HEK293T (cell line): ENCODE measurements around the gene PRR30.

ENCODE experiments used
- CTCF ChIA-PET: fragments of 350-600 bp; formaldehyde crosslinking; extraction: SDS; loops from one replicate; lab custom pipeline; 2021; ENCODE audit warnings: antibody characterized with exemption, inconsistent platforms; lab: Yijun Ruan, JAX
- POLR2A ChIA-PET: fragments of 350-600 bp; formaldehyde crosslinking; extraction: SDS; loops from one replicate; lab custom pipeline; 2020; ENCODE audit warnings: antibody characterized with exemption, inconsistent platforms; lab: Yijun Ruan, JAX
- DNase-seq: peaks from one replicate; pipeline ENCODE4 v3.0.0; 2012; ENCODE audit warnings: mixed read lengths; ENCODE audit errors: extremely low spot score
- ARNT ChIP-seq: fragments of 450-650 bp; IDR thresholded peaks from 2 replicates; pipeline ENCODE4 v1.6.1; 2017; ENCODE audit warnings: mild to moderate bottlenecking
- BHLHE40 ChIP-seq: fragments of 450-650 bp; IDR thresholded peaks from 2 replicates; pipeline ENCODE4 v1.6.1; 2016; ENCODE audit warnings: mild to moderate bottlenecking, moderate library complexity, borderline replicate concordance
- CTBP1 ChIP-seq: fragments of 450-650 bp; IDR thresholded peaks from 2 replicates; pipeline ENCODE4 v1.6.1; 2016; ENCODE audit warnings: borderline replicate concordance
- ELF4 ChIP-seq: fragments of 450-650 bp; IDR thresholded peaks from 2 replicates; pipeline ENCODE4 v1.6.1; 2017; ENCODE audit warnings: antibody characterized with exemption
- FOXA1 ChIP-seq: fragments of 450-650 bp; IDR thresholded peaks from 2 replicates; pipeline ENCODE4 v1.6.1; 2016; ENCODE audit warnings: mild to moderate bottlenecking
- FOXK2 ChIP-seq: fragments of 450-650 bp; IDR thresholded peaks from 2 replicates; pipeline ENCODE4 v1.6.1; 2016; ENCODE audit warnings: mild to moderate bottlenecking
- FOXM1 ChIP-seq: fragments of 450-650 bp; IDR thresholded peaks from 2 replicates; pipeline ENCODE4 v1.6.1; 2017; ENCODE audit warnings: mild to moderate bottlenecking, borderline replicate concordance
- HDGF ChIP-seq: fragments of 450-650 bp; IDR thresholded peaks from 2 replicates; pipeline ENCODE4 v1.6.1; 2017; ENCODE audit warnings: antibody characterized with exemption, borderline replicate concordance
- L3MBTL2 ChIP-seq: fragments of 450-650 bp; conservative IDR thresholded peaks from 2 replicates; pipeline ENCODE4 v1.6.1; 2016; ENCODE audit warnings: mild to moderate bottlenecking
- LEF1 ChIP-seq: fragments of 450-650 bp; IDR thresholded peaks from 2 replicates; pipeline ENCODE4 v1.6.1; 2017; ENCODE audit warnings: mild to moderate bottlenecking, borderline replicate concordance
- NFRKB ChIP-seq: fragments of 450-650 bp; IDR thresholded peaks from 2 replicates; pipeline ENCODE4 v1.6.1; 2016; ENCODE audit warnings: mild to moderate bottlenecking, moderate library complexity
- SP1 ChIP-seq: fragments of 450-650 bp; IDR thresholded peaks from 2 replicates; pipeline ENCODE4 v1.6.1; 2017
- SUZ12 ChIP-seq: fragments of 450-650 bp; IDR thresholded peaks from 2 replicates; pipeline ENCODE4 v1.6.1; 2016; ENCODE audit warnings: mild to moderate bottlenecking
- TARDBP ChIP-seq: fragments of 450-650 bp; IDR thresholded peaks from 2 replicates; pipeline ENCODE4 v1.6.1; 2016
- ZNF384 ChIP-seq: fragments of 450-650 bp; IDR thresholded peaks from 2 replicates; pipeline ENCODE4 v1.6.1; 2016
- TF ChIP-seq, protein P1 (sequence below): fragments of 450-650 bp; IDR thresholded peaks from 2 replicates; pipeline ENCODE4 v1.6.1; 2016

Gene PRR30

DNA sequence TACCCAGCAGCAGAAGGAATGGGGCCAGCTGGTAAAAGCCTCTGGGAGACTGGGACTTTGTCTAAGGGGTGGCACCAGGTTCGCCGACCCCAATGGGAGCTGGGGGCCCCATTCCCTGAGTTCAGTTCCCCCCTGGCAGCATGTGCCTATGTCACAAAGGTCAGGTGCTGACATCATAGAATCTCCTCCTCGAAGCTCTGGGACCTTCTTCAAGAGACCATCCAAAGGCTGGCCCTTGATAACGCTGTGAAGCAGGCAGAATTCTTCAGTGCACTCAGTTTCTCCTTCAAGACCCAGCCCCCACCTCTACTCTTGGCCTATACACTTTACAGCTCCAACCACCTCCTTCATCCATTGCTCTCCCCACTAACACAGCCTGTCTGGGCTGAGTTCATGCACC lies at the start of gene PRR30:
Gene PRR30 (minus strand): TSS at position 101 of the 400 bp plus-strand sequence. CDS start 1,081 bp downstream, outside the sequence.
- ChIA-PET CTCF (interaction anchor here (1.2 kb wide), 1 partner anchor 11 kb away, joined by 5 read pairs; no protein-coding TSS in a partner anchor), POLR2A (no interaction called here)
- DNase-seq, result no peak
- TF ChIP-seq L3MBTL2 (no peak), SP1 (no peak)

DNA sequence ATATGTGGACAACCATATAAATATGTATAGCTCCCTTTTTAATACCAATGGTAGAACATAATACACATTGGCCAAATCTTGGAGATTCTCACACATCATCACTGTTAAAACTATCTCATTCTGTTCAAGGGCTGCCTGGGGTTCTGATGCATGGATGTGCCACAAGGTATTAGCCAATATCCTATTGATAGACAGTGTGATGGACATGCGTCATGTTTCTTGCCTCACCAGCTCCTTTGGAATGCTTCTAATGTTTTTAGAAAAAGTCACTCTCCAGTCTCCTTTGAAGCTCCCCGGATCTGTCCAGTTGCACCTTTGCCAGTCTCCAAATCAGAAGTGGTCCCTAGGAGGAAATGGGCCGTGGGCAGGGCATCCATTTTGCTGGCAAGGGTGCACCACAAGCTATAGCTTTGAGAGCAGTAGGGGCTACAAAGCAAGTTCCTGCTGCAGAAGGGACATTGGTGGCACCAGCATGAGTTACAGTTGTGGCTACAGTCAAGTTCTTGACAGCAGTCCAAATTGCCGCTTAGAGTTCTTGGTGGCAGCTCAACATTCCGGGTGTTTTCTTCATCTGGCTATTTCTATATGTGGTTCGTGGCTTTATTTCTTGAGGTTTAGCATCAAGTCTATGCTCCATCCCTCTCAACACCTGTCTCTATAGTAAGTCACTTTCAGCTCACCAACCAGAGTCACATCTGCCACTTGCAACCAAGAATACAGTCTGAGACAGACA lies 47.6 kb upstream of the PRR30 start:
- CTCF ChIA-PET, result interaction anchor here (0.5 to 0.6 kb wide), 2 partner anchors 15 to 17 kb away, joined by 4 read pairs; no protein-coding TSS in a partner anchor
- POLR2A ChIA-PET, result interaction anchor here (0.5 to 0.7 kb wide), 2 partner anchors 13 to 24 kb away, joined by 3 read pairs; no protein-coding TSS in a partner anchor
- no peak for DNase-seq
- TF ChIP-seq HDGF (no peak), SUZ12 (no peak), SP1 (no peak), BHLHE40 (no peak), ARNT (no peak)
- TF ChIP-seq, protein P1, sequence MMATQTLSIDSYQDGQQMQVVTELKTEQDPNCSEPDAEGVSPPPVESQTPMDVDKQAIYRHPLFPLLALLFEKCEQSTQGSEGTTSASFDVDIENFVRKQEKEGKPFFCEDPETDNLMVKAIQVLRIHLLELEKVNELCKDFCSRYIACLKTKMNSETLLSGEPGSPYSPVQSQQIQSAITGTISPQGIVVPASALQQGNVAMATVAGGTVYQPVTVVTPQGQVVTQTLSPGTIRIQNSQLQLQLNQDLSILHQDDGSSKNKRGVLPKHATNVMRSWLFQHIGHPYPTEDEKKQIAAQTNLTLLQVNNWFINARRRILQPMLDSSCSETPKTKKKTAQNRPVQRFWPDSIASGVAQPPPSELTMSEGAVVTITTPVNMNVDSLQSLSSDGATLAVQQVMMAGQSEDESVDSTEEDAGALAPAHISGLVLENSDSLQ, result no peak

DNA sequence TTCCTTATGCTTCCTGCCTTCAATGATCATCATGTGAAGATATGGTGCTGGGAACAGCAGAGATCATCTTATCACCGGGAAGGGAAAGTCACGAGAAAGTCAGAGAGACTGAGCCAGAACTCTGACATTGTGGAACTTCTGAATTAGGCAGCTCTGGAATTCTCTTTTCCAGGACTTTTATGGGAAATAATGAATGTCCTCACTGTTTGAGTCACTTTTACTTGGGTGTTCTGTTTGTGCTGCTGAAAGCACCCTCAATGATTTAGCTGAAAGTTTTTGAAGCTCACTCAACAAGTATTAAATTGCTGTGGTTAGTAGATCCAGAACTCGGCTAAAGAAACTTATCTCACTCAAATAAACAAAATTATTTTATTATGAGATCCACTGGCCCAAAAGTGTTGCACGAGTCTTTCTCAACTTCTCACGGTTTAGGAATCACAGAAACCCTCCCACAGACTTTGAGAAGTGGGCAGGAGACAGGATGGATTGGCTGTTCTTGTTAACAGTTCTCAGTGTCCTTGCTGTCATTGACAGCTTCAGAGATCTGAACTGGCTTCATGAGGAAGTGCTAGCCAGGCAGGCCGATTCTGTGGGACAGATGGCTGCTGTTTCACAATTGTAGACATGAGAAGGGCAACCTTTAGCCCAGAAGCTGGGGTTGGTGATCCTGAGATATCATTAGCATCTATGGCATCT lies 46.3 kb upstream of the PRR30 start:
- no peak for DNase-seq
- ChIA-PET POLR2A (interaction anchor here (0.7 kb wide), 1 partner anchor 10 kb away, joined by 3 read pairs; no protein-coding TSS in a partner anchor), CTCF (interaction anchor here (0.5 to 1.6 kb wide), 2 partner anchors 16 to 25 kb away, joined by 4 to 6 read pairs; no protein-coding TSS in a partner anchor)

DNA sequence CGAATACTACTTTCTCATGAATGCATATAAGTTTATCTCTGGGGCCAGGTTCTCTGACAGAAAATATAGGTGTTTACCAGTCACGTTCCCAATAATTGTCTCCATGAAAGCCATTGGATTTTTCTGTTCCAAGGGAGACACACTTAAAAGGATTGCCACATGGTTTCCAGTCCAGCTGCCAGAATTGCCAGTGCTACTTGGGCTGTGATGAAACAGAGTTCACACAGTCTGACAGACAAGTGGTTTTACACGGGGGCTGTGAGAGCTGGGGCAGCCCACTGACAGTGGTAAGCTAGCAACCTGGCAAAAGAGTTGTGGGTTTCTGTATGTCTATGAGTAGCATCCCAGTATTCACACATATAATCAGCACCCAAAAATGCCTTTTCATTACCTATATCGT lies 44.9 kb upstream of the PRR30 start:
- no peak for DNase-seq
- no peak for TF ChIP-seq LEF1
- no peak for TF ChIP-seq TARDBP
- no peak for TF ChIP-seq ZNF384
- TF ChIP-seq, protein P1, result no peak
- TF ChIP-seq FOXM1, result no peak
- ChIA-PET CTCF (no interaction called here), POLR2A (no interaction called here)

More for the DNA sequence above, 46.3 kb upstream of the PRR30 start:
- no peak for TF ChIP-seq ELF4
- TF ChIP-seq L3MBTL2, result no peak

DNA sequence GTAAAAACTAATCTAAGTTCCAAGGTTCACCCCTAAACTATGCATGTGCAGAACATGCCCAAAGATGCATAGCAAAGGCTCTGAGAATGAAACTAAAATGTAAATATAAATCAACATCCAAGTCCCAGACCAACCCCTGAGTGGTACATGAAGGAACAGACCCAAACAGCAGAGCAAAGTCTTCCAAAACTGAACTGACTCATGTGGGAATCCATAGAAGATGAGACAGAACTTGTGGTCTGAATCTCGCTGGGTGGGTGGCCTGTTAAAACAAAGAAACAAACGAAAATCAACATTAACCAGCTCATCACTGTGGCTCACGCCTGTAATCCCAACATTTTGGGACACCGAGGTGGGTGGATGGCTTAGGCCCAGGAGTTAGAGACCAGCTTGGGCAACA lies 43.1 kb upstream of the PRR30 start:
- POLR2A ChIA-PET, result no interaction called here
- DNase-seq, result no peak
- TF ChIP-seq ARNT (no peak), ZNF384 (no peak), NFRKB (no peak), BHLHE40 (no peak), HDGF (no peak), L3MBTL2 (no peak), FOXK2 (no peak), LEF1 (no peak), ELF4 (no peak), FOXA1 (no peak), TARDBP (no peak), SUZ12 (no peak), SP1 (no peak), FOXM1 (no peak), CTBP1 (no peak)
- TF ChIP-seq, protein P1, result no peak
- CTCF ChIA-PET, result interaction anchor here (0.6 kb wide), 1 partner anchor 1384 kb away, joined by 3 read pairs; no protein-coding TSS in a partner anchor

DNA sequence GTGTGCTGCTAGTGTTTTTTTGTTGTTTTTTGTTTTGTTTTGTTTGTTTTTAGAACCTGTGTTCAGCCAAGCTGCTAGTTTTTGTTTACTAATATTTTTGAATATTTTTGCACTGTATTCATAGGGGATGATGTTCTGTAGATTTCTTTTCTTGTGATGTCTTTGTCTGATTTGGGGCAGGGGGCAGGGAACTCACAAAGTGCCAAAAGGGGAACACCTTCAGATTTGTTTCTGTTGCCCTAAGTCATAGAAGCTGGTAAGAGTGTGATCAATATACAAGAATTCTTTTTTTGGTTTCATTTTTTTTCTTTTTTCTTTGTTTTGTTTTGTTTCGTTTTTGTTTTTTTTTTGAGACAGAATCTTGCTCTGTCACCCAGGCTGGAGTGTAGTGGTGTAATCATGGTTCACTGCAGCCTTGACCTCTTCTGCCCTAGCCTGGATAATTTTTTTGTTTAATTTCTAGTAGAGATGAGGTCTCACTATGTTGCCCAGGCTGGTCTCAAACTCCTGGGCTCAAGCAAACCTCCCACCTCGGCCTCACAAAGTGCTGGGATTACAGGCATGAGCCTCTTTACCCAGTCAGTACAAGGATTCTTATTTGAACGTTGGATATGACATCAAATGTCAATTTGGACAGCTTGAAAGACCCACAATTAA lies 40.3 kb upstream of the PRR30 start:
- ChIA-PET POLR2A (no interaction called here), CTCF (interaction anchor here (0.6 to 1.1 kb wide), 2 partner anchors 10 to 13 kb away, joined by 3 to 4 read pairs; no protein-coding TSS in a partner anchor)
- TF ChIP-seq HDGF, result no peak
- no peak for TF ChIP-seq ELF4
- TF ChIP-seq LEF1, result no peak
- no peak for TF ChIP-seq CTBP1
- no peak for TF ChIP-seq TARDBP
- no peak for TF ChIP-seq NFRKB
- TF ChIP-seq, protein P1, result no peak
- no peak for TF ChIP-seq SP1
- no peak for TF ChIP-seq L3MBTL2
- no peak for TF ChIP-seq FOXM1
- TF ChIP-seq SUZ12, result no peak
- no peak for TF ChIP-seq ARNT
- TF ChIP-seq FOXA1, result no peak
- TF ChIP-seq FOXK2, result no peak
- no peak for TF ChIP-seq ZNF384
- TF ChIP-seq BHLHE40, result no peak
- DNase-seq, result no peak
